Cerebellar nuclear complex (tissue), 1 donor: Measurements from ENCODE around the gene SPG7.
"Not testable (repeated sequence)": the region's sequence is repeated elsewhere in the genome, so short reads cannot be mapped to it uniquely, and the experiment has no call there.

Experiments
- DNase-seq, 2 experiments: peaks; one replicate each; lab custom pipeline; 2025; lab: John Stamatoyannopoulos, UW

Gene SPG7

DNA sequence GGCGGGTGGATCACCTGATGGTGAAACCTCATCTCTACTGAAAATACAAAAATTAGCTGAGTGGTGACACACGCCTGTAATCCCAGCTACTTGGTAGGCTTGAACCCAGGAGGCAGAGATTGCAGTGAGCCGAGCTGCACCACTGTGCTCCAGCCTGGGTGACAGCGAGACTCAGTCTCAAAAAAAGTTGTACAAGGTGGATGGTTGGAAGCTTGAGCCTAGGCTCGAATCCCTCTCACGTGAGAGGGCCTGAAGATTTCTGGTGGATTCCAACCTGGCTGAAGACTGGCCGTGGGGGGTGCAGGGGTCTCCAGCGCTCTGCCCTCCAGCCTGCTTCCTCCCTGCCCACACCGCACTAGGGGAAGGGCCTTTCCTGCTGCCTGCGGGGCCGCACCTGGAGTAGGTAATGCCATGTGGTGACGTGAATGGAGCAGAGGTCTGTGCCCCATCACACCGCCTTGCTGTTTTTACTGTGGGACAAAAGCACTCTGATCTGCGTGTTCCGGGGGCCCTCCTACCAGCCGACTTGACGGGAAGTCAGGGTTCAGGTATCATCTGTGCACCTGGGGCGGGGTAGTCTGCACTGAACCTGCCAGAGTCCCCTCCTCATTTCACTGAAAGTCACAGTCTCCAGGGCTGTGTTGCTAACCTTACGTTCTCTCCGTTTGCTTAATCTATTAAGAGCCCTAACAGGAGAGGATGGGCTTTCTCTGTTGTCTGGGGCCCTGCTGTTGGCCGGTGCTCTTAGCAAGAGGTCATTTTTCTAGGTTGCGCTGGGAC lies 56.5 kb downstream of the SPG7 start:
- DNase-seq = no peak

DNA sequence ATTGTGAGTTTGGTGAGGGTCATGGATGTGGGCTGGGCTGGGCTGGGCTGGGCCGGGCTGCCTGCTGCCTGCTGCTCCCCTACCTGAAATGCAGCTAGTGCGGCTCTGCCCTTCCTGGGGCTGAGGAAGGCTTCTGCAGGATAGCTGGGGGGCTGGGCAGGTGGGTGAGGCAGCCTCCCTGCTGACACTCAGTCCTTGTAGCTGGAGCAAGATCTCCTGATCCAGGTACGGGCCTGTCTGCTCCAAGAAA lies 57.0 kb downstream of the SPG7 start:
- DNase-seq = no peak

DNA sequence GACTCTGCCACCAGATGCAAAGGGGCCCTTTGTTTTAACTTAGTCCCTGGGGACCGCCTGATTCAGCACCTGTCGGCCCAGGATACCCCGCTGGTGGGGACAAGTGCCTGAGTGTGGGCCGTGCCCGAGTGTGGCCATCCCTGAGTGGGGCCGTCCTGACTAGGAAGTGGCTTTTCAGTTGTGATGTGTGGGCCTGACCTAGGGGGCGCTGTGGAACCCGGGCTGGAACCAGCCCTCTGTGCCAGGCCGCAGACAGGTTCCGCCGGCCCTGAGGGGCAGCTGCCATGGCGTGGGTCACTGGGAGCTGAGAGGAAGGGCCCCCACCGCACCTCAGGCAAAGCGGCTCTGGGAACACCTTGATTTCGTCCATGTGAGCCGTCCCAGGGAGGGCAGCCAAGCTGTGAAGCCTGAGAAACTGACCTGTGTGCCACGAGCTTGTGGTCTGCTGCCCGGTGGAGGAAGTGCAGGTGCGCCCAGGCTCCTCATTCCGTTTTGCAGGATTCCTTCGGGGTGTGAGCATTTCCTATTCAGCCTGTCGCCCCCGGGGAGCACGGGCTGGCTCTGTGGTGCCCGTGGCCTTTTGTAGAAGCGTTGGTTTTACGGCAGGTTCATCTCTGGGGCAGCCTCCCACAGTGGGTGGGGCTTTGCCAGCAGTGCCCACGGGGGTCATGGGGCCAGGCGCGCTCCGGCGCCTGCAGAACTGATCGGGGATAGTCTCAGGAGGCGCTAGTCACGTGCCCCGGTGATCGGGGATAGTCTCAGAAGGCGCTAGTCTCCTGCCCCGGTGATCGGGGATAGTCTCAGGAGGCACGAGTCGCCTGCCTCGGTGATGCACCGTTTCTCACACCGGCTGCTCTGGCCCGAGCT lies 57.5 kb downstream of the SPG7 start:
- no peak for DNase-seq

DNA sequence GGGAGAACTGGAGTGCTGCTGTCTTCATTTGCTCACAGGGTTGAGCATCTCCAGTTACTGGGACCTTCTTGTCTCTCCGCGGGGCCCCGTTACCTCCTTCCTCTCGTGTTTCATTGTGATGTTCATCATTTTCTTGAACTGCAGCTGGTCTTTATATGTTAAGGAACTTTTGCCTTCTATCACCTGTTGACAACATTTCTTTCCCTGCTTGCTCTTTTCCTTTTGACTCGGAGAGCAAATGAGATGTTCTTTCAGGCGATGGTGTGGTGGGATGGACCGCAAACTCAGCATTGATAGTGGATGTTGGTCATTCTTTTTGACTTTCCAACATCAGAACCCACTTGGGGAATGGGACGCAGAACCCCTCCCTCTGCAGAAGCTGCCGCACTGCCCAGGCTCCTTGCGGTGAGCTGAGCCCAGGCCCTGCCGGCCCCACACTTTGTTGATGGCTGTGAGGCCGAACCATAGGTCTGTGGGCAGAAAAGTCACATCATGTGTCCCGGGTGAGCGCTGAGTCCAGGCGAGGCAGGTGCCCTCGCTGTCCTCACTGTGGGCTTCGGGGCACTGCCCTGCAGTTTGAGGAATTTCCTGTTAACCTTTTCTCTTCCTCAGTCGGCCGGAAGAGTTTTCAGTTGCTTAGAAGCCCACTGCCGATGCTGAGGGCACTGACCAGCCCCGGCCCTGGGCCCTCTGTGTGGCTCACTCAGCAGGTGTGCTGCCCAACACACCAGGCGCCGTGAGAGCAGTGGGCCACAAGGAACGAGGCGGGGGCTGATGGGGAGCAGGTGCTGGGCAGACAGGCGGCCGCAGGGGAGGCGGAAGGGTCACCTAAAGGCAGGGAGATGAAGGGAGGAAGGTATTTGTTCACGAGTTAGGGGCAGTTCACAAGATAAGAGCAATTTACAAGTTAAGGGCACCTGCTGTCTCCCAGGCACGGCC lies 59.7 kb downstream of the SPG7 start:
- no peak for DNase-seq

DNA sequence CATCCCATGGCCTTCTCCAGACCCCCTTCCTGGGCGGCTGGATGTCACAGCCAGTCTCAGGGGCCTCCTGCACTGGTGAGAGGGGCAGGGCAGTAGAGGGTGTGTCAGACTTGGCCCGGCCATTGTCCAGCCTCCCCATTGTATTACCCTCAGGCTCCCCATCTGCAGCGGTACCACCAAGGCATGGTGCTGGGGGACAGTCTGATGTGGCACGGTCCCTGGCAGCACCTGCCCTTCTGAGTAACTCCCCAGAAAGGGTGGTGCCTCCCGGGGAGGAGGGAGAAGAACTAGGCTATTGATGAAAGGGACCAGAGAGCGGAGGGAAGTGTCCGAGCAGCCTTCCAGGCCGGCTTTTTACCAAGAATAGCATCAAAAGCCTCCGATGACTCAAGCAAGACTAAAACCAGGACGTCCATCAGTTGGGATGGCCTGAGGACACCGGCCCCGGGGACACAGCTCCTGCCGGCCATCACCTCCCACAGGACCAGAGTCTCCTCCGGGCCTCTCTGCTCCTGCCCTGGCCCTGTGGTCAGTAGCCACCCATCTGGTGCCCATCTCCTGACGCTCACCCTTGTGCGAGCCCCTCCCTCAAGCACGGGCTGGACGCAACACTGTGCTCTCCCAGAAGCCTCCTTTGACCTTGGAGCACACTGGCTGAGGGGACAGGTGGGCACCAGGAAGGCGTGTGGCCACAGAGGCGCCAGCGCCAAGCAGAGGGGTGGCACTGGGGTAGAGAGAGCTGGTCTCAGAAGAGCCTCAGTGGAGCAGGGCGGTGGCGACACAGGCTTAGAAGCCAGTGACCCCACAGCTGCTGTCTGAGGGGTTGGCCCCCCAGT lies 61.5 kb downstream of the SPG7 start:
- DNase-seq = no peak

DNA sequence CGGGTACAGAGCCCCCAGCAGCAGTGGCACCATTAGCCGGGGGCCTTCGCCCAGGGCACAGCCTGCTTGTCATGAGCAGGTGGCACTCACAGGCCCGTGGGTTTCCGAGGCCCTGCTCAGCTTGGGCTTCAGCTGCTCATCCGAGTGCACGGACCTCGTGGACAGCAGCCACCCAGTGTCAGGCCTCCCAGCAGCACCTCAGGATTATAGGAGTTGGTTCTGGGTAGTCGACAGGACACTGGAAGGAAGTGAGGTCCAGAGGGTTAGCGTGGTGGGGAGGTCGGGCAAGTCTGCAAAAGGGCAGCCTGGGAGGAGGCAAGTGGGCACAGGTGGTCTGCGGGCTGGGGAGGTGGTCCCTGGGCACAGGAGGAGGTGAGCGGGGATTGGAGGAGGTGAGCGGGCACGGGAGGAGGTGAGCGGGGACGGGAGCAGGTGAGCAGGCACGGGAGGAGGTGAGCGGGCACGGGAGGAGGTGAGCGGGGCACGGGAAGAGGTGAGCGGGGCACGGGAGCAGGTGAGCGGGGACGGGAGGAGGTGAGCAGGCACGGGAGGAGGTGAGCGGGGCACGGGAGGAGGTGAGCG lies 62.2 kb downstream of the SPG7 start:
- no peak for DNase-seq

DNA sequence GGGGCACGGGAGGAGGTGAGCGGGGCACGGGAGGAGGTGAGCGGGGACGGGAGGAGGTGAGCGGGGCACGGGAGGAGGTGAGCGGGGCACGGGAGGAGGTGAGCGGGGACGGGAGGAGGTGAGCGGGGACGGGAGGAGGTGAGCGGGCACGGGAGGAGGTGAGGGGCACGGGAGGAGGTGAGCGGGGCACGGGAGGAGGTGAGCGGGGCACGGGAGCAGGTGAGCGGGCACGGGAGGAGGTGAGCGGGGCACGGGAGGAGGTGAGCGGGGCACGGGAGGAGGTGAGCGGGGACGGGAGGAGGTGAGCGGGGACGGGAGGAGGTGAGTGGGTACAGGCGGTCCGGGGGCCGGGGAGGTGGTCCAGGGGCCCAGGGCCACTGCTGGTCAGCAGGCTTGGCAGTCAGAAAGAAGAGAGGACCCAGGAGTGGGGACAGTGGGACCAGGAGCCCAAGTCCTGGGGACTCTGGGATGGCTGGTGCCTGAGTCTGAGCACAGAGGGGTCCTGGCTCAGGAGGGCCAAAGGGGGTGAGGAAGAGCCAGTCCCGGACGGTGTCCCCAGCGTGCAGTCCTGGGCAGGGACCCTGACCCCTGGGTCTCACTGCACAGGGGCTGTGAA lies 62.9 kb downstream of the SPG7 start:
- not testable (repeated sequence) for DNase-seq

DNA sequence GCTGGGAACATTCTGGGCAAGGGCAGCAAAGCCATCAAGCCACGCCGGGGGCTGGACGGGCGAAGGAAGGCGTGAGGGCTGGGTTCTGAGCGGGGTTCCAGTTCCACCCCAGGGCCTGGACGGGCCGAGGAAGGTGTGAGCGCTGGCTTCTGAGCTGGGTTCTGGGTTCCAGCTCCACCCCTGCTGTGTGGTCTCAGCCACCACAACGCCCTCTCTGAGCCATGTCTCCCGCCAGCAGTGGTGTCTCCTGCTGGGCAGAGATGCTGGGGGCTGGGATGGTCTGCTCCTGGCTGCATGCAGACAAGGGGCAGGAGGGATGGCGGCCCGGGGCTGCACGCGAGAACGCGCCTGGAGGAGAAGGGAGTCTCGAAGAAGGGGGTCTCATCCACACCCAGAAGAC lies 63.4 kb downstream of the SPG7 start:
- no peak for DNase-seq

DNA sequence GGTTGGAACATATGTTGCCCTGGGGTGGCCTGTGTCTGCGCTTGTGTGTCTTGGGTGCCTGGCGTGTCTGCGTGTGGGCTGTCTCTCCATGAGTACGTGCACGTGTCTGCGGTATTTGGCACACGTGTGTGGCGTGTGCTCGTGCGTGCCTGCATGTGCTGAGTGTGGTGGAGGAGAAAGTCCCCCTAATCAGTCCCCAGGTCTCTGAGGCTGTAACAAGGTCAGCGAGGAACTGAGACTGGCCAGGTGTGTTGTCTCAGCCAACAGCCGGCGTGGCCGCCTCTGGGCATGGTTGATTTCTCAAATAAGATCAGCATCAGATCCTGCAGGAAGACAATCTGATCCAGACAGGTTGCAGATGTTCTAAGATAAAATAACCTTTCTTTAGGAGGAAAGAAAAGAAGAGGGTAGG lies 63.9 kb downstream of the SPG7 start:
- no peak for DNase-seq

DNA sequence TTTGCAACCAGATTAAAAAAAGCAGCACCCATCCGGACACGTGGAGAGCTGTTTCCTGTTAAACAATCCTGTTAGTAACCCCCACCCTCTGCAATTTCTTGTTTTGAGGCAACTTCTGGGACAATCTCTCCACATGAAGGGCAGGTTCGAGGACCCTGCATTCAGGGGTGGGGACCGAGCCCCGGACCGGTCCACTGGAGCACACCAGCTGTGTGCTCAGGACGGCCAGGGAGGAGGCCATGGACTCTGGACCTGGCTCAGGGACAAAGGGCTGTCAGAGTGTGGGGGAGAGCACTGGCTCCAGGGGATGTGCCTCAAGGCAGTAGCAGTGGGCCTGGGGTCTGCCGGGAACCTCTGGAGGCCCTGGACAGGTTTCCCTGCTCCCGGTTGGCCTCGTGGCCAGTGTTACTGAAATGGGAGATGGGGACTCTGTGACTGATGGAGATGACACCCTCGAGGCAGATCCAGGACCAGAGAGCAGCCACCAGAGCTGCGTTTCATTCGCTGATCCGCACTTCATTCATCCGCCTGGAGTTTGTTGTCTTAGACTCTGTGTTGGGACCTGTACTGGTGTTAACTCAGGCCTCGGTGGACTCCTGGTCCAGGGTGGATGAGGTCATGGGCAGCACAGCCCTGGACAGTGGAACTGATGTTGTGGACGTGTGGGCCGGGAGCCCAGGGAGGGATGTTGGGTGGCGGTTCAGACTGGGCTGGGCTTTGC lies 64.4 kb downstream of the SPG7 start:
- no peak for DNase-seq

DNA sequence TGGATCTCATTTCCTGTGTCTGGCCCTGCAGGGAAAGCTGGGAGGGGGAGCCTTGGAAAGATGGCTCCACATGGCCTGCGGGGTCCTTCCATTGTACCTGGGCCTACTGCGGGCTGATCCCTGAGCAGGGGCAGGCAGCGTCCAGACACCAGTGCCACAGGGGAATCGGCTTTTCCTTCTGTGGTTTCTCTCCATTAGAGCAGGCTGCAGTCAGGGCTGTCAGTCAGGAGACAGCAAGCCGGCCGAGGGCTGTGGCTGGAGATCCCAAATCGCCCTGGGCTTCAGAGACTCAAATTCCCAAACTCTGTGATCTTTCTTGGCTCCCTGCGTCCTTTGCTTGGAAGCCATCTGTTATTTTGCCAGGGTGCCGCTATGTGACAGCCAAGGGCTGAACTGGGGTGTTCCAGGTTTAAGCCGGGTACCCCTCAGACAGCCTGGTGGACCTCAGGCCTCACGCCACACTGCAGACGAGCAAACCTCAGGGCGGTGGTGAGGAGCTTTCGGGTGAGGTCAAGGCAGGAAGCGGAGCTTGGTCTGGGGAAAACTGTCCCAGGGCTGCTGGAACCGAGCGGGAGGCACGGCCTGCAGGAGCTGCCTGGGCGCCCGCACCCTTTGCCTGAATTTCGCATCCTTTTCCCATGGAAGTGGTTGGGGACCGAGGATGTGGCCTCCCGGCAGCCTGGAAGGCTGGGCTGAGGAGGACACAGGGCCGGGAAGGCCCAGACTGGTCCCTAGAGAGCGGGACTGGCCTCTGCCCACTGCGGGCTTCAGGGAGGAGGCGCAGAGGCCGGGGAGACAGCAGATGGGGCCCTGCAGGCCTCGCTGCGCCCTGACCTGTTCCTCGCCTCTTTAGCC lies 65.8 kb downstream of the SPG7 start:
- no peak for DNase-seq

DNA sequence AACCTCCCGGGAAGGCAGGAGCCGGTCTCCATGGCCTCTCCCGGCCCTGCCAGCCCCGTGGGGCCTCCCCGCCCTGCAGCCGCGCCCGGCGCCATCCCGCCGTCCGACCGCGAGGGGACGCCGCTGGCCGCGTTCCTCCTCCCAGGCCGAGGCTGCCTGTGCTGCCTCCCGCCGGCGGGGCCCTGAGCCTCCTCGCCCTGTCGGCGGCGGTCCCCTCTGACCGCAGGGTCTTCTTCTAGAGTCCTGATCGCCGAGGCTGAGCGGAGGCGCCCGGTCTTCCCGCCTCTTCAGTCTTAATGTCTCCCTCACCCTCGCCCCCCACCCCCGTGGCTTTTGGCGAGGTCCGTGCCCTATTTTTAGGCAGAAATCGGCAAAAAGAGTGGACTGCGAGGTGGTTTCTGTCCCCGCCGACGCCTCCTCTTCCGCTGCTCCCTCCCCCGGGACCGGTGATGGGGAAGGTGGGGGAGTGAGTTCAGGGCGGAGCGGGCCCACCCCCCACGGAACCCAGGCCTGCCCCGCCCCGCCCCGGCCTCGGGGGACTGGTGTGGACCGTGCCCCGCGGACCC lies 66.6 kb downstream of the SPG7 start:
- DNase-seq = no peak

DNA sequence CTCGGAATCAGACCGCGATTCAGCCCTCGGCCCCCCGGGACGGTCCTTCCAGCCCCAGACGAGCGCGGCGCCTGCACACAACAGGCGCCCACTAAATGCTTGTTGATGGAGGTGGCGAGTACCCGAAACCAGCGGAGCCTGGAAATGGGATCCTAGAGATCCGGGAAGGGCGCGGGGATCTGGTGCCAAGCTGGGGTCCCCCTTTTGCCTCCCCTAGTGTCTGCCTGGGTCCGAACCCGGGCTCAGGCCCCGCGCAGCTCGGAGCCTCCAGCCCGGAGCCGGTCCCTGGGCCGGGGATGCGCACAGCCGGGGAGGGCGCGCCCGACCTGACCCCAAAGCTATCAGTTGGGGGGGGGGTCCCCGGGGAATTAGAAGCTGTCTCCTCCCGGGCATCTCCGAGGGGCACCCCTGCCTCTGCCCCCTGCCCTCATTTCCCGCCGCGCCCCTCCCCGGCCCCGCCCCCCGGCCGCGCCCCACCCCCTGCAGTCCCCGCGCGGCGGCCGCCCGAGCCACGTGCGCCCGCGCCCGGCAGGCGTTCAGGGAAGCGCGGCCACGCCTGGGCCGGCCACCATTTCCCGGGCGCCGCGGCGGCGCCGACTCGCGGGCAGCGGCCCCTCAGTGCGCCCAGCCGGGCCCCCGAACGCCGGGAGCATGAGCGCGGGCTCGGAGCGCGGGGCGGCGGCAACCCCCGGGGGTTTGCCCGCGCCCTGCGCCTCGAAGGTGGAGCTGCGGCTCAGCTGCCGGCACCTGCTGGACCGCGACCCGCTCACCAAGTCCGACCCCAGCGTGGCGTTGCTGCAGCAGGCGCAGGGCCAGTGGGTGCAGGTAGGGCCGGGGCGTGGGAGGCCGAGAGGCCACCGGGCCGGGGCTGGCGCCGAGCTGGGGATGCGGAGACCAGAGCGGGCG lies 67.3 kb downstream of the SPG7 start, which contains the start of gene CPNE7:
TSS of gene CPNE7 (plus strand) at position 512 of the 906 bp plus-strand sequence. CDS start at position 652, 140 bp downstream.
- no peak for DNase-seq

DNA sequence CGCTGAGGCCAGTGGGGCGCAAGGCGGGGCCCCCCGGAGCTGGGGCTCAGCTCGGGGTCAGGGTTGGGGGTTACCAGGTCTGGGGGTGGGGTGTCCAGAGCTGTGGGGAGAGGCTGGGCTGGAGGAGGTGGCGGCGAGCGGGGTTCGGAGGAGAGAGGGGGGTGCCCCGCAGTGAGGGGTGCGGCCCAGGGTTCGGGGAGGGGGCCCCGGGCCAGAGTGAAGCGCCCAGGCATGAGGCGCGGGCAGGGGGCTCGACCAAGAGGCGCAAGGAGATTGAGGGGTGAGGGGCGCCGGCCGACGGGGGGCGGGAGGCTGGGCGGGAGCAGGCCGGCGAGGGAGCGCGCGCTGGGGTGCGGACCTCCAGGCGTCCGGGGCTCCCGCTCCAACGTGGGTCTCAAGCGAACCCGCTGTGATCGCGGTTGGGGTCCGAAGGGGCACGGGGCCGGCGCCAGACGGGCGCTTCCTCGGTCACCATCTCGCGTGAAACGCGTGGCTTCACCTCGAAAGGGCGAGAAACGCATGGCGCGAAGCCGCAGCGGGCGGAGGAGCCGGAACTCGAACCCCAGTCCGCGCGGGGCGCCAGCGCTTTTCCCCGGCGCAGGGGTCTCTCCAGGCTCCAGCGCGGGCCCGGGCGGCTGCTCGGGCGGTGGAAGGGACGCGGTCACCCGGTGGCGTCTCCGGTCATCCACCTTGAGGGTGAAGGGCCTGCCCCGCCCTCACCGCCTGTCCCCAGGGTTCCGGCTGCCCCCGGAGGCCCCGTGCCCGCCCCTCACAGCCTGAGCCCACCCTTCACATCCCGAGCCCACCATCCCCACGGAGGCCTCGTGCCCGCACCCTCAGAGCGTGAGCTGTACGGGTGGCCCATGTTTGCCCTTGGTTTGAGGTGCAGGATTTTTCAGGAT lies 68.2 kb downstream of the SPG7 start:
- no peak for DNase-seq

DNA sequence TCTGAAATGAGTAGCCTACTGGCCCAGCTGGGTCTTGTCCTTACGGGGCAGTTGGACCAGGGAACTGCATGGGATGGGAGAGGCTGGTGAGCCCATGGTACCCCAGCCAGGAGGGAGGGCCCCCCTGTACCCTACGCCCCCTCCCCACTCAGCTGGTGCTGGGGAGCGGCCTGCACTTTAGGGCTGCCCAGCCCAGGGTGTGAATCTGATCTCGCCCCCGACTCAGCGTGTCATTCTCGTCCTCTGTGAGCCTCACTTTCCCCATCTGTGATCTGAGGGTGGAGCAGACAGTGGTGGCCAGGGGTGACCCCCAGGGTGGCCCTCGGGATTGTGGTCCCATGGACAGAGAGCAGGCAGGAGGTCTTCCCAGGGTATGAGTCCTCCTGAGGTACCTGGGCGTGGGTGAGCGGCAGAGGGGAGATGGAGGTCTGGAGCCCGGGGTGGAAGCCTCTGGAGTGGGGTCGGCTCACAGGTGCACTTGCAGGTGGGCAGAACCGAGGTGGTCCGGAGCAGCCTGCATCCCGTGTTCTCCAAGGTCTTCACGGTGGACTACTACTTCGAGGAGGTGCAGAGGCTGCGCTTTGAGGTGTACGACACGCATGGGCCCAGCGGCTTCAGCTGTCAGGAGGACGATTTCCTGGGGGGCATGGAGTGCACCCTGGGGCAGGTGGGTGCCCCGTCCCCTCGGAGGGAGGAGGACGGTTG lies 69.0 kb downstream of the SPG7 start:
- DNase-seq = no peak

DNA sequence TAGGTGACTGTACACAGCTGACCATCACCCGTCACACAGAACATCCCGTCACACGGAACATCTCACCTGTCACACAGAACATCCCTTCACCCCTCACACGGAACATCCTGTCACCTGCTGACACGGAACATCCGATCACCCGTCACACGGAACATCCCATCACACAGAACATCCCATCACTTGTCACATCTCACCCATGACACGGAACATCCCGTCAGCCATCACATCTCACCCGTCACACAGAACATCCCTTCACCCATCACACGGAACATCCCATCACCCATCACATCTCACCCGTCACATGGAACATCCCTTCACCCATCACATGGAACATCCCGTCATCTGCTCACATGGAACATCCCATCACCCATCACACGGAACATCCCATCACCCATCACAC lies 71.1 kb downstream of the SPG7 start:
- no peak for DNase-seq
